IPS-20b (cell line): ENCODE results near the gene MGP.

Source experiments
- H3K27ac ChIP-seq: one replicate; pipeline ENCODE4 v1.5.1; 2013; ENCODE audit warnings: low read length
- H3K27me3 ChIP-seq: 2 replicates; pipeline ENCODE4 v1.6.1; 2013; ENCODE audit warnings: mild to moderate bottlenecking, low read length, inconsistent platforms; ENCODE audit not compliant: insufficient read depth
- H3K36me3 ChIP-seq: 2 replicates; pipeline ENCODE4 v1.6.1; 2013; ENCODE audit warnings: low read depth, mild to moderate bottlenecking, inconsistent platforms, low read length, moderate library complexity; ENCODE audit not compliant: insufficient read depth
- H3K4me1 ChIP-seq: 2 replicates; pipeline ENCODE4 v1.6.1; 2013; ENCODE audit warnings: mild to moderate bottlenecking, control low read depth, inconsistent platforms, low read length, moderate library complexity; ENCODE audit not compliant: insufficient read depth
- H3K4me3 ChIP-seq: 2 replicates; pipeline ENCODE4 v1.5.1; 2013; ENCODE audit warnings: mild to moderate bottlenecking, low read length, inconsistent platforms
- H3K9ac ChIP-seq: 2 replicates; pipeline ENCODE4 v1.6.1; 2013; ENCODE audit warnings: low read depth, mild to moderate bottlenecking, inconsistent platforms, low read length, moderate library complexity
- H3K9me3 ChIP-seq: 2 replicates; pipeline ENCODE4 v1.6.1; 2013; ENCODE audit warnings: mild to moderate bottlenecking, low read depth, low read length, inconsistent platforms; ENCODE audit not compliant: insufficient read depth

MGP gene

DNA sequence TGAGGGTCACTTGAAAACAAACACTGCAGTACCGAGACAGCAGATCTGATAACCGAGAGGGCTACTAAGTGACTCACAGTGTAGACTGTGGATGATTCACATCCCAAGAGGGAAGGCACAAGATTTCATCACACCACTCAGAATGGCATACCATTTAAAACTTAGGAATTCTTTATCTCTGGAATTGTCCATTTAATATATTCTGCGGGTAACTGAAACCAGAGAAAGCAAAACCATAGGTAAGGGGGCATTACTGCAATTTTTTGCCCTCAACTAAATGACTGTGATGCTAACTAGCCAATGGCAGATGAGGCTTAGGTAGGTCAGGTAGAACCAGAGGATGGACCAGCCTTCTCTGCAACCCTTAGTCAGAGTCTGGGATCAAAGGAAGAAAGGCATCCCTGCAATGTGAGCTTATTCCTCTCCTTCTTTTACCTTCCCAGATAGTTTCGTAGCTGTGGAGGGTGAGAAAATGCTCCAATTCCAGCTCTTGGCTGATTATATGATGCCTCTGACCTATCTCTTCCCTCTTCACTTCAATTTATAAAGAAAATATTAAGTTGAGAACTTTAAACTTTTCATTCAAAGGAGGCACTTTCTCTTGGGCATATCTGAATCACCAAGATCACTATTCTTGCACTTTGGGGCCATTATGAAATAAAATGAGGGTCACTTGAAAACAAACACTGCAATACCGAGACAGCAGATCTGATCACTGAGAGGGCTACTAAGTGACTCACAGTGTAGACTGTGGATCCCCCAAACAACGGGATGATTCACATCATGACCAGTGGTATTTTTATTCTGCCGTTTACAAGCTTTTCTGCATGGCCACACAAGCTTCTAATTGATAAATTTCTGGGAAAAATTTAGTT, 49.1 kb downstream of the MGP start:
- Histone ChIP-seq H3K27ac (no peak overlapping the region), H3K4me3 (no peak overlapping the region), H3K9ac (no peak overlapping the region), H3K4me1 (no peaks in the 10 kb centered on the region), H3K9me3 (no peaks in the 10 kb centered on the region), H3K36me3 (no peaks in the 10 kb centered on the region), H3K27me3 (no peaks in the 10 kb centered on the region)

DNA sequence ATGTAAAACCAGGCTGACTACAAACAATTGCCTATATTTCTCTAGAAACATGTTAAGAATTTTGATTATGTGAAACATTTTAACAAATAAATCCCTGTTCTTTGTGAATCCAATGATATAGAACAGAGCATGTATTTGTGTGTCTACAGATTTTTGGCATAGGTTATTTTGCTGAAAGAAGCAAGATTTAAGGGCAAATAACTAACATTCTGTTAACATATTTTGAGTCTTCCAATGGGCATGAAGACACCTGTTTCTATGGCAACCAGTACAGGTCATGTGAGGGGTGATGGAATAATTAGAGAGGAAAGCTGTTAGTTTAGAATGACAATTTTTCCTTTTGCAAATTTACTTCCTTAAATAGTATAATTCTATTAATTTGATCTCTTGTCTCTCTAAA, 51.1 kb downstream of the MGP start:
- H3K36me3 ChIP-seq: no peaks in the 10 kb centered on the region
- H3K27ac ChIP-seq: no peak overlapping the region
- H3K27me3 ChIP-seq: no peaks in the 10 kb centered on the region
- no peaks in the 10 kb centered on the region for H3K4me1 ChIP-seq
- H3K9me3 ChIP-seq: no peaks in the 10 kb centered on the region
- H3K9ac ChIP-seq: no peak overlapping the region
- no peak overlapping the region for H3K4me3 ChIP-seq

DNA sequence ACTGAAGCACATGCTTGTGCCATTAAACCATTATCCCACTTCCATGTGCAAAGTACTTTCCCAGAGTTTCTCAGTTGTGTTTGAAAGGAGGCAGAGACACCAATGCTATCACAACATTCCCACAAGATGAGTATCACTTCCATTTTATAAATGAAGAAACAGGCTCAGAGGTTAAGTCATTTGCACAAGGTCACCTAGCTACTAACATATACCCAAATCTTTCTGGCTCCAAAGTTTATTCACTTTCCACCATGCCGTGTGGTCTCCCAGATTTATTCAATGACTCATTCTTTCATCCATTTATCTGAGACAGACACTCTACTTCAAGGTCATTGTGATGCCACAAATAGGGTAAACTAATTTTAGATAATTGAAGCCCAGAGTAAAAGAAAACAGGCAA, 51.7 kb downstream of the MGP start:
- no peak overlapping the region for H3K4me3 ChIP-seq
- no peak overlapping the region for H3K9ac ChIP-seq
- H3K27me3 ChIP-seq: no peaks in the 10 kb centered on the region
- H3K36me3 ChIP-seq: no peaks in the 10 kb centered on the region
- no peak overlapping the region for H3K27ac ChIP-seq
- no peaks in the 10 kb centered on the region for H3K4me1 ChIP-seq
- H3K9me3 ChIP-seq: no peaks in the 10 kb centered on the region

DNA sequence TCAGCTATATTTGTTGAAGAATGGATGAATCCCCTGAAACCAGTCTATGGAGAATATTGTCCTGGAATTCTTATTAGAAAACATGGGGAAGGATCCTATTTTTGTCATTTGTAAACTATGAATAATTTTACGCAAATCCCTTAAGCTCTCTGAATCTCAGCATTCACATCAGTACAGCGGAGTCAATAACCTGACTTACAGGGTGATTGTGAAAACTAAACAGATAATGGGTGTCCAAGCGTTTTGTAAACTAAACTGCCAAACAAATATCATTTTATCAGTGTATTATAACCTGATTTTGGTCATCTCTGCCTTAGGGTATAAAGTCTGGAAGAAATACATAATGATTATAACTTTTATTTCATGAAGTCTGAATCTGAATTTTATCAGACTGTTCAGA, 52.3 kb downstream of the MGP start:
- Histone ChIP-seq H3K4me3 (no peak overlapping the region), H3K36me3 (no peaks in the 10 kb centered on the region)

More for the DNA sequence above, 52.3 kb downstream of the MGP start:
- H3K27me3 ChIP-seq: no peaks in the 10 kb centered on the region
- no peaks in the 10 kb centered on the region for H3K9me3 ChIP-seq
- H3K4me1 ChIP-seq: no peaks in the 10 kb centered on the region
- no peak overlapping the region for H3K27ac ChIP-seq
- no peak overlapping the region for H3K9ac ChIP-seq
